GM21360 (cell line): Measurements from ENCODE around the gene PTPRA.
"Not testable (repeated sequence)": the region's sequence is repeated elsewhere in the genome, so short reads cannot be mapped to it uniquely, and the experiment has no call there.

Source experiments
- ATAC-seq: cut with Tn5 transposase; IDR thresholded peaks from one replicate; pipeline ENCODE4 v1.9.1; 2021; ENCODE audit warnings: mild to moderate bottlenecking, moderate library complexity; ENCODE audit not compliant: unreplicated experiment

PTPRA gene

GRCh38 chr20:2991532-2991931 is 118.3 kb downstream of the PTPRA start:
- no peak for ATAC-seq

DNA sequence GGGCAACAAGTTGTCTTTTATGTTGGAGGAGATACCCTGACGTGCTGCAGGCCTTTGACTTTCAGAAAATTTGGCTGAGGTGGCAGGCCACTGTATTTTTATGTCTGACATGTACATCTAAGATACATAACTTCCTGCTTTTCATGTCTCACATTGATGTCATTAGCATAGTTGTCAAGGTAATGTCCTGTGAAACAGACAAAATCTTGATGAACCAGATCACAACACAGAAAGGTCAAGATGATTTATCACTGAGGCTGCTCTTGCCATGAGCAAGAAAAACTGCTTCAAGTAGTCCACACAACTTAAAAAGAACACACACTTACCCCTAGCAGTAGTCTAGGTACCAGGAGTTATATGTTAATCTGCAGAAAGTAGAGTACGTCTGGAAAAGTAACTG is 120.0 kb downstream of the PTPRA start:
- no peak for ATAC-seq

DNA sequence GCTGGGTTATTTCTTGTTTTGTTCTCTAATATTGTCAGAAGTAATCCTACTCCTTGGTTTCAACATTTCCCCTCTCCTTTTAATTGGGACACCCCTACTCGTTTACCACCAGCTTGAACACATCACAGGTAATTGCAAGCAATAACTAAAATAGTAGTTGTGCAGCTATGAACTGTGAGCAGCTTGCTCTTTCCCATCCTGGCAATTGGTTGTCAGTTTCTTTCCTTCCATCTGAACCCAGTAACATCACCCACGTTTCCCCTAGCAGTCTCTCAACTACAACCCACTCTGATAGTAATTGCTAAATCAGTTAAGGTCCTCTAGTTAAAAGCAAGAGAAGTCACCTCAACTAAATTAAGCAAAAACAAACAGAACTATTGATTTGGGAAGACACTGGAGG is 122.5 kb downstream of the PTPRA start:
- no peak for ATAC-seq

- no peak for ATAC-seq
Observed at GRCh38 chr20:2998728-2999127, 125.4 kb downstream of the PTPRA start.

GRCh38 chr20:3000852-3001523 is 127.7 kb downstream of the PTPRA start:
- ATAC-seq: no peak

- ATAC-seq: no peak
Observed at GRCh38 chr20:3003416-3003815, 130.1 kb downstream of the PTPRA start.

DNA sequence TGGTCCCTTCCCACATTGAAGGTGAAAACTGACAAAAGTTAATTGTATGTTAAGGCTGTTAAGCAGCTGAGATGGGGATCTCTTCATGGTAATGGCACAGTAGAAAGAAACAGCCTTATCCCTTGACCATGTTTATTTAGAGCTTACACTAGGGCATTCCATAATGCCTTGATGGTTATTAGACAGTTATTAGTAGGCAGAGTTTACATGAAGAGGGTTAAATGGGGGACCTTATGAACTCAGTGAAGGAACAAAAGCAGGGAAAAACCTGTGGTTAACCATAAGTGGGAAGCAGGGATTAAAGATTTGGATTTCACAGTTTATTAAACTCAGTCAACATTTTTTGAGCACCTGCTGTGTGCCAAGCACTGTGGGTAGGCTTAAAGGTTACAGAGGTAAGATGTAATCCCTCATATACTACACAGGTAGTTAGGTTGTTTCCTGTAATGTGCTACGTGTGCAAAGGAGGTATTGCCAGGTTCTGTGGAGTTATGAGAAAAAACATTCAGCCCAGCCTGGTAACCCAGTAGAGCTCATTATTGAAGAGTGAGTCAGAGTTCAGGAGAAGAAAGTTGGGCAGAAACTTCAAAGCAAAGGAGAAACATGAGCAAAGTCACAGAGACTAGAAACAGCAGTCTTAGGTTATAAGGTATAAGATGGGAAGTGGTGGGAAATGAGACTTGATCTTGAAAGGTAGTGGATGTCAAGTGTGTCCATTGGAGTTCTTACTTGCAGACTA is 137.9 kb downstream of the PTPRA start:
- no peak for ATAC-seq

GRCh38 chr20:3011752-3012151 is 138.5 kb downstream of the PTPRA start:
- ATAC-seq: no peak

- no peak for ATAC-seq
Observed at GRCh38 chr20:3013771-3014170, 140.5 kb downstream of the PTPRA start.

- no peak for ATAC-seq
Observed at GRCh38 chr20:3014179-3014578, 140.9 kb downstream of the PTPRA start.

DNA sequence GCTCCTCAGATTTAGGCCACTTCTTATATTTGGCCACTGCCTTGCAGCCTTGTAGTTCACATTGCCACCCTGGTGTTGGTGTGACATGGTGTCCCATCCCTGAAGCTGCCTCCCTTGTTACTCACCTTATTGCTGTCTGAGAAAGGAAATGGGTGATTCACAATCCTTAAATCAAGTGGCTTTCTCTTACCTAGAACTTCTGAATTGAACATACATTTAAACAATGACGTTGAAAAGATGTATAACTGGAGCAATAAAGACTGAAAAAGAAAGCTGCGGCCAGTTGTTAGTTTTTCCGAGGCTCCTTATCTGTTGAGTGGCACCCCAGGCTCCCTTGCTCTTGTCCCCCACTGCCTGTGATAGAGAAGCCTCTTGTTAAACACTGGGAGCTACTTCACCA is 141.4 kb downstream of the PTPRA start:
- ATAC-seq: no peak

- ATAC-seq: not testable (repeated sequence)
Observed at GRCh38 chr20:3015302-3015701, 142.0 kb downstream of the PTPRA start.

GRCh38 chr20:3021327-3021726 is 148.0 kb downstream of the PTPRA start:
- no peak for ATAC-seq

GRCh38 chr20:3021777-3022176 is 148.5 kb downstream of the PTPRA start:
- ATAC-seq: no peak

DNA sequence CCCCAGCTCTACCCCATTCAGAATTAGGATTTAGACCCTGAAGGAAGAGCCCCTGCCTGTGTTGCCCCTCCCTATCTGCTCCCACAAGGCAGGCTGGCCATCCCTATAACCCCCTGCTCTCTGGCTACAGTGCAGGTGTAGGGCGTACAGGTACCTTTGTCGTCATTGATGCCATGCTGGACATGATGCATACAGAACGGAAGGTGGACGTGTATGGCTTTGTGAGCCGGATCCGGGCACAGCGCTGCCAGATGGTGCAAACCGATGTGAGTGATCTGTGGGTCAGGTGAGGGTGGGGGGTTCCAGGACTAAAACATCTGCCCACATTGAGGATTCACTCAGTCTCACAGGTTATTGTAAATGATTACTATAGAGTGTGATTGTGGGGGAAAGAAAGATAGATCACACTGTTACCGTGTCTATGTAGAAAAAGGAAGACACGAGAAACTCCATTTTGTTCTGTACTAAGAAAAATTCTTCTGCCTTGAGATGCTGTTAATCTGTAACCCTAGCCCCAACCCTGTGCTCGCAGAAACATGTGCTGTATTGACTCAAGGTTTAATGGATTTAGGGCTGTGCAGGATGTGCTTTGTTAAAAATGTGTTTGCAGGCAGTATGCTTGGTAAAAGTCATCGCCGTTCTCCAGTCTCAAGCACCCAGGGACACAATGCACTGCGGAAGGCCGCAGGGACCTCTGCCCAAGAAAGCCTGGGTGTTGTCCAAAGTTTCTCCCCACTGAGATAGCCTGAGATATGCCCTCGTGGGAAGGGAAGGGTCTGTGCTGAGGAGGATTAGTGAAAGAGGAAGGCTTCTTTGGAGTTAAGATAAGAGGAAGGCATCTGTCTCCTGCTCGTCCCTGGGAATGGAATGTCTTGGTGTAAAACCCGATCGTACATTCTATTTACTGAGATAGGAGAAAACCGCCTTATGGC is 149.5 kb downstream of the PTPRA start:
- ATAC-seq: not testable (repeated sequence)

DNA sequence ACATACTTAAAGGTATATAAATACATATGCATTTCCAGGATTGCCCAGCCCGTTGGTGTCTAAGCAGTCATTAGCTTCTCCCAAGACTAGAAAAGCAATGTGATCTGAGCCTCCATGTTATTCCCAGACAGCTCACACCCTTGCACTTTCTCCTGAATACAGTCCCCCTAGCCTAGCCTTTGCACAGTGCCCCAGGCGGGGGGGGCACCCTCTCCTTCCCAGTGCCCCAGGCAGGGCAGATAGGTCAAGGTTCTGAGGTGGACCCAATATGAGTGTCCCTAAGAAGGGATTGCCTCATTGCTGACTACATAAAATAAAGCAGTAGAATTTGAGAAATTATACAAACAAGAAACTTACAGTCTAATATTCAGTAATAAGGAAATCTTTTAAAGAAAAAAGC is 154.7 kb downstream of the PTPRA start:
- ATAC-seq: no peak

DNA sequence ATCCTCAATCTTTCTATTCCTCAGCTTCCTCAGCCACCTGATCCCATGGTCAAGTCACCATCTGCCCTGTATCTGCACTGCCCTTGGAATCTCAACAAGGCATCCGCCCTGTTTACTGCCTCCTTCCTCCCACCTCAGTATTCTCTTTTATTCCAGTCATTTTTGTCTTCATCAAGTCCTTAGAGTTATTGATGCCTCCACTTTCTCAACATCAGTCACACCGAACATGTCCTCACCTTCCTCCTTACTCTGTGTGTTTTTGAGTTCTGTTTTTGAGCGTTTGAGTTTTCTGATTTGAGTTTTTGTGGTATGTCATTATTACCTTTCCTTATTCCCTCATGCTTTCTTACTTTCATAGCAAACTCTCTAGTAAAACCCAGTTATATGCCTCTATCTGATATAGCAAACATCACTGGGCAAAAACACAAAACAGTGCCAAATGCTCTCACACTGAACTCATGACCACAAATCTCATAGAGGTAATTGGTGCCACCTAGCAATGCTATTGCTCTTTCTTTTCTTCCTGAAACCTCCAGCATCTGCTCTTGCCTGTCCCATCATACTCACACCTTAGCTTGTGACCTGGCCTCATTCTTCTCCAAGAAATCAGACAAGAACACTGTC is 158.4 kb downstream of the PTPRA start:
- no peak for ATAC-seq

DNA sequence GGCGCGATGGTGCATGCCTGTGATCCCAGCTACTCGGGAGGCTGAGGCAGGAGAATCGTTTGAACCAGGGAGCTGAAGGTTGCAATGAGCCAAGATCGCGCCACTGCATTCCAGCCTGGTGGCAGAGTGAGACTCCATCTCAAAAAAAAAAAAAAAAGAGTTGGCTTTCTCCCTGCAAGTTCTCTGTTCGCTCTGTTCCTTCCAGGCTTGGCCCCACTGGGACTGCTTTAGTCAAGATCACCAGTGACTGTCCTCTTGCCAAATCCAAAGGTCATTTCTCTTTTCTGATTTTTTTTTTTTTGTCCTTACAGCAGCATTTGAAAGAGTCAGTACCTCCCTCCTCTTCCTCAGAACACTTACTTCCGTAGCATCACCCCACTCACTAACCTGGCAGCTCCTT is 159.3 kb downstream of the PTPRA start:
- ATAC-seq: no peak

GRCh38 chr20:3037654-3038053 is 164.4 kb downstream of the PTPRA start:
- ATAC-seq: no peak

GRCh38 chr20:3038454-3038853 is 165.2 kb downstream of the PTPRA start:
- ATAC-seq: no peak

GRCh38 chr20:3039426-3039825 is 166.1 kb downstream of the PTPRA start:
- no peak for ATAC-seq
